Psoas muscle (tissue), 8 donors: ENCODE measurements around the gene EXOC3. TPM values are rescaled to one million over a fixed set of nuclear protein-coding genes. Genes with fewer than 3 reads are reported as not detected.

Source experiments
- ATAC-seq, 4 donors: fragments of 200-7000 bp; cut with Tn5 transposase; one replicate each; pipeline ENCODE4 v1.9.1; 2020; ENCODE audit warnings: moderate library complexity in 3 of 4, mild to moderate bottlenecking in 2 of 4
- DNase-seq, 2 donors: peaks; one replicate each; pipeline ENCODE4 v3.0.0-alpha.2; 2020
- H3K27ac ChIP-seq: fragments of 200-600 bp; one replicate; pipeline ENCODE4 v1.8.0; 2022
- H3K27me3 ChIP-seq, 3 donors: fragments of 200-600 bp in 1 of 3; one replicate each; pipeline versions ENCODE4 v1.6.1 to v1.8.0; 2013 to 2022; ENCODE audit warnings: low read length in 2 of 3, mild to moderate bottlenecking in 2 of 3, moderate library complexity in 1 of 3; ENCODE audit not compliant: insufficient read depth in 3 of 3
- H3K36me3 ChIP-seq, 2 donors: fragments of 200-600 bp in 1 of 2; one replicate each; pipeline versions ENCODE4 v1.6.1 to v1.8.0; 2013 to 2022; ENCODE audit warnings: low read depth in 1 of 2, mild to moderate bottlenecking in 1 of 2, moderate library complexity in 1 of 2; ENCODE audit not compliant: insufficient read depth in 1 of 2
- H3K4me1 ChIP-seq: fragments of 200-600 bp; one replicate; pipeline ENCODE4 v1.8.0; 2022
- H3K4me3 ChIP-seq: fragments of 200-600 bp; one replicate; pipeline ENCODE4 v1.8.0; 2022; ENCODE audit warnings: mild to moderate bottlenecking
- H3K9me3 ChIP-seq: fragments of 200-600 bp; one replicate; pipeline ENCODE4 v1.8.0; 2022
- CTCF ChIP-seq: fragments of 200-600 bp; IDR thresholded peaks from one replicate; pipeline ENCODE4 v1.8.0; 2022; ENCODE audit warnings: antibody characterized with exemption
- WGBS, 3 donors: extraction: QIAGEN DNeasy Blood & Tissue Kit; methylation state at CpG; one replicate each; pipeline versions ENCODE4 v1.1.6 to v1.1.7; 2013; 5-methylcytosine and 5-hydroxymethylcytosine counted together
- intact Hi-C, 2 donors: fragments of 100-400 bp; cut with DNase I; formaldehyde crosslinking; loops; one replicate each; pipeline versions ENCODE4 v1.11.0 to v1.14.2; 2022
- polyA plus RNA-seq, 3 donors: library from polyadenylated mRNA; stranded (reverse); fragments of 200-250 nt; gene quantifications; one replicate each; pipeline ENCODE4 v1.2.3, GENCODE V29; 2013
- total RNA-seq, 4 donors: library from RNA; stranded (reverse); fragmentation: NEBNext Ultra II Directional in 2 of 4; extraction: Animal tissue kit (Norgen Biotek cat#: 25700) in 2 of 4; gene quantifications; one replicate each; pipeline versions ENCODE4 v1.2.1 to v1.2.4, GENCODE V29; 2021 to 2023
- donor health status: healthy with polysubstance abuse.
- donor health status: DM: no; HTN: no; CAD: no; lungs with moderate emphysema.
- donor health status: Bipolar disorder and iron deficiency.
- donor health status: healthy.
- donor health status: DM: yes; HTN: yes; CAD: no.
- donor health status: DM: no; HTN: no; CAD: no.
- donor health status: DM: no; HTN: no; CAD: no.
- donor health status: DM: yes; HTN: yes; CAD: no.

Gene EXOC3
- total and polyA plus RNA-seq, 7 donors: 38.2 to 63.4 (median 56.5) TPM

GRCh38 chr5:468401-468800 lies 25.4 kb downstream of the EXOC3 start:
- 91 to 96% (median 94%) methylated on average over 4 to 5 of the region's 6 CpGs for WGBS, 3 donors

GRCh38 chr5:469752-470483 lies 26.9 kb downstream of the EXOC3 start:
- intact Hi-C loops: loop anchor here (10.0 kb wide), 2 partner anchors 145 to 425 kb away; partner anchors contain the start of genes CEP72 (in 2 of the 2), BRD9 (in 1 of the 2) and TRIP13 (in 1 of the 2)
- Histone ChIP-seq H3K4me3 (no peak overlapping the region), H3K27ac (no peak overlapping the region), H3K4me1 (peaks cover 8% of the 10 kb centered on the region), H3K27me3 (peaks cover 0 to 3% (median 1%) of the 10 kb centered on the region in 3 donors), H3K9me3 (no peaks in the 10 kb centered on the region), H3K36me3 (peaks cover 2 to 41% of the 10 kb centered on the region in 2 donors)
- ATAC-seq (no peak), DNase-seq (peak; percentile 10 to 51)
- 88 to 91% (median 88%) methylated on average over 19 of the region's 19 CpGs for WGBS, 3 donors
- no peak for TF ChIP-seq CTCF

More at GRCh38 chr5:468401-468800, 25.4 kb downstream of the EXOC3 start:
- no peak for TF ChIP-seq CTCF
- Histone ChIP-seq H3K4me1 (peaks cover 6% of the 10 kb centered on the region), H3K27ac (no peak overlapping the region), H3K27me3 (no peaks in the 10 kb centered on the region), H3K36me3 (peaks cover 2 to 56% of the 10 kb centered on the region in 2 donors), H3K4me3 (no peak overlapping the region), H3K9me3 (no peaks in the 10 kb centered on the region)
- ATAC-seq (no peak), DNase-seq (peak in 1 of 2 donors; percentile 12)
- intact Hi-C loops: loop anchor here in 1 of 2 donors (10.0 kb wide), 1 partner anchor 426 kb away; the partner anchor contains the start of genes BRD9 and TRIP13

DNA sequence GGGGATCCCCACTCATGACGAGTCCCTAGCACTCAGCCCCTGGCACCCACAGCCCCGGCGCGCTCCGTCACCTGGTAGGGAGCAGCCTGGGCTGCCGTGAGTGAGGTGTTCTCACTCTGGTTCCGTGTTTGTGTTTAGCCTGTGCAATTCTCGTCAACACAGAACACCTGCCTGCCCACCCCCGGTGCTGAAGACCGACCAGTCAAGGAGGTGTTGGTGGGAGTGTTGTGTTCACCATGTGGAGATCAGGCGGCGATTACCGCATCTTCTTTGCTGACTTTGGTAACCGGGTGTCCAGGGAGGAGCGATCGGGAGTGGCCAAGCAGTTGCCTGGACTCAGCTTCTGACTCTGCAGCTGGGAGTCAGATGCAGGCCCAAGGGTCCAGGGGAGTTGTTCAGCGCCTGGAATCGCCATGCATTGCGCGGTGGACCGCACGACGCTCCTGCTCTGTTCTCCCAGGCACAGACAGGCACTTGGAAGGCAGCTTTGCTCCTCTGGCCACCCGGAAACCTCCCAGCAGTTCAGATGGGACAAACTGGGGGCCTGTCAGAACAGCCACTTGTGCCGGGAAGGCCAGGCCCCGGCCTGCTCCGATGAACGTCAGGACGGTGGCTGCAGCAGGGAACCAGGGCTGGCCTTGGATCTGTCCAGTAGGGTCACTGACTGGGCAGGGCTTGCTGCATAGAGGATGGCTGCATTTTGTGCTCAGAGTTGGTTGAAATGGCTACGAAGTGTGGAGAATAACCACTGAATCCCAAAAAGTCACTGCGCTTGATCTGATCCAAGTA lies 28.2 kb downstream of the EXOC3 start:
- TF ChIP-seq CTCF: no peak
- Histone ChIP-seq H3K27me3 (peaks cover 0 to 13% (median 7%) of the 10 kb centered on the region in 3 donors), H3K4me1 (peaks cover 14% of the 10 kb centered on the region), H3K4me3 (peak overlapping the region; percentile 72), H3K36me3 (peaks cover 2 to 29% of the 10 kb centered on the region in 2 donors), H3K27ac (no peak overlapping the region), H3K9me3 (no peaks in the 10 kb centered on the region)
- WGBS, 3 donors: 82 to 87% (median 83%) methylated on average over 31 of the region's 31 CpGs
- intact Hi-C loops: loop anchor here (10.0 kb wide), 1 partner anchor 144 kb away; the partner anchor contains the start of gene CEP72 (in 2 of the 2)
- ATAC-seq: no peak
- peak; percentile 24 to 48 for DNase-seq

DNA sequence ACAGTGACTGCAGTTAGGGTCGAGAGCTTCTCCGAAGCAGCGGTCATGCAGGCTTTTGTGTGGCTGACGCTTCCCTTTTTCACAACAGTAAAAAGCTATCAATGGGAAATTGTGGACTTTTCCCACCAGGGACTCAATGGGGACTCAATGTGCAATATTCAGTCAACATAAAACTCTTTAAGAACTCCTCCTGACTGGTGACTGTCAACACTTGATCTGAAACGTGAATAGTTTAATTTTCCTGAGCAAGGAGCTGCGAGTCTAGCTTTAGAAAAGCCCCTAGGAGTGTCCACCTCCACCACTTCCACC lies 28.7 kb downstream of the EXOC3 start:
- Histone ChIP-seq H3K27ac (peak overlapping the region; percentile 86), H3K9me3 (no peaks in the 10 kb centered on the region), H3K36me3 (peaks cover under 1 to 23% of the 10 kb centered on the region in 2 donors), H3K4me1 (peaks cover 14% of the 10 kb centered on the region), H3K27me3 (peaks cover 0 to 18% (median 12%) of the 10 kb centered on the region in 3 donors), H3K4me3 (peak overlapping the region; percentile 72)
- whole genome bisulfite sequencing, 3 donors: 72 to 82% (median 76%) methylated on average over 6 of the region's 6 CpGs
- intact Hi-C loops: loop anchor here (10.0 kb wide), 1 partner anchor 143 kb away; the partner anchor contains the start of gene CEP72 (in 2 of the 2)
- no peak for TF ChIP-seq CTCF
- DNase-seq: no peak
- ATAC-seq: no peak
